ENCODE data around the gene SLC35G4.

GRCh38 chr18:11572201-11572600 is 37.2 kb upstream of the SLC35G4 start:
- no peak for TF ChIP-seq CTCF (conservative IDR thresholded peaks at IDR 0.05; ENCODE audit: low read depth, low read length)
- TF ChIP-seq EZH2 (IDR thresholded peaks at IDR 0.05; ENCODE audit: borderline replicate concordance, low read depth, low read length, poor library complexity, severe bottlenecking): no peak
